ENCODE data around the gene ZNF507.

DNA sequence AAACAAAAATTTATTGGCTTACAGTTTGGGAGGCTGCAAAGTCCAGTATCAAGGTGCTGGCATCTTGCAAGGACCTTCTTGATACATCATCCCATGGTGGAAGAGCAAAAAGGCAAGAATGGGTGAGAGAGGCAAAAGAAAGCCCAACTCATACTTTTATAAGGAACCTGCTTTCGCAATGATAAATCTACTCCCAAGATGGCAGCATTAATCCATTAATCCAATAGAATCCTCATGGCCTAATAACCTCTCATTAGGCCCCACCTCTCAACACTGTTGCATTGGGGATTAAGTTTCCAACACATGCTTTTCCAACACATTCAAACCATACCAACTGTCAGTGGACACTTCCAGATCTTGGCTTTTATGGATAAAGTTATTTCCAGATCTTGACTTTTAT is 48.7 kb upstream of the ZNF507 start:
- TF ChIP-seq JUND (IDR thresholded peaks at IDR 0.05; ENCODE audit: low read length), result no peak
- TF ChIP-seq, protein P1, sequence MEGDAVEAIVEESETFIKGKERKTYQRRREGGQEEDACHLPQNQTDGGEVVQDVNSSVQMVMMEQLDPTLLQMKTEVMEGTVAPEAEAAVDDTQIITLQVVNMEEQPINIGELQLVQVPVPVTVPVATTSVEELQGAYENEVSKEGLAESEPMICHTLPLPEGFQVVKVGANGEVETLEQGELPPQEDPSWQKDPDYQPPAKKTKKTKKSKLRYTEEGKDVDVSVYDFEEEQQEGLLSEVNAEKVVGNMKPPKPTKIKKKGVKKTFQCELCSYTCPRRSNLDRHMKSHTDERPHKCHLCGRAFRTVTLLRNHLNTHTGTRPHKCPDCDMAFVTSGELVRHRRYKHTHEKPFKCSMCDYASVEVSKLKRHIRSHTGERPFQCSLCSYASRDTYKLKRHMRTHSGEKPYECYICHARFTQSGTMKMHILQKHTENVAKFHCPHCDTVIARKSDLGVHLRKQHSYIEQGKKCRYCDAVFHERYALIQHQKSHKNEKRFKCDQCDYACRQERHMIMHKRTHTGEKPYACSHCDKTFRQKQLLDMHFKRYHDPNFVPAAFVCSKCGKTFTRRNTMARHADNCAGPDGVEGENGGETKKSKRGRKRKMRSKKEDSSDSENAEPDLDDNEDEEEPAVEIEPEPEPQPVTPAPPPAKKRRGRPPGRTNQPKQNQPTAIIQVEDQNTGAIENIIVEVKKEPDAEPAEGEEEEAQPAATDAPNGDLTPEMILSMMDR (IDR thresholded peaks at IDR 0.05; ENCODE audit: control extremely low read depth in 1 of 3, insufficient read depth in 1 of 3, low read depth in 1 of 3, low read length in 3 of 3), result no peak
- no peak for TF ChIP-seq EZH2 (IDR thresholded peaks at IDR 0.05; ENCODE audit: low read depth, low read length, severe bottlenecking)
- TF ChIP-seq GTF2F1 (IDR thresholded peaks at IDR 0.05; ENCODE audit: borderline replicate concordance, low read depth, low read length), result no peak
- TF ChIP-seq SIX5 (IDR thresholded peaks at IDR 0.05; ENCODE audit: low read depth, low read length), result no peak
- TF ChIP-seq SIRT6 (IDR thresholded peaks at IDR 0.05; ENCODE audit: low read length), result no peak
- TF ChIP-seq ZNF274 (IDR thresholded peaks at IDR 0.05; ENCODE audit: borderline replicate concordance, extremely low read depth, low read length), result no peak
- TF ChIP-seq, protein P2, sequence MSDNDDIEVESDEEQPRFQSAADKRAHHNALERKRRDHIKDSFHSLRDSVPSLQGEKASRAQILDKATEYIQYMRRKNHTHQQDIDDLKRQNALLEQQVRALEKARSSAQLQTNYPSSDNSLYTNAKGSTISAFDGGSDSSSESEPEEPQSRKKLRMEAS (IDR thresholded peaks at IDR 0.05), result no peak
- TF ChIP-seq EP300 (IDR thresholded peaks at IDR 0.05; ENCODE audit: borderline replicate concordance in 1 of 2, low read depth in 2 of 2, low read length in 2 of 2), result no peak
- TF ChIP-seq RXRA (IDR thresholded peaks at IDR 0.05; ENCODE audit: insufficient read depth, low read depth, low read length), result no peak
- no peak for TF ChIP-seq POLR2AphosphoS5 (IDR thresholded peaks at IDR 0.05; ENCODE audit: low read depth, low read length)
- no peak for TF ChIP-seq POLR2A (IDR thresholded peaks at IDR 0.05; ENCODE audit: control extremely low read depth in 1 of 2, low read depth in 2 of 2, low read length in 2 of 2)
